Esophagus squamous epithelium (tissue), 4 donors: ENCODE data around the gene MAMDC2.

Source experiments
- POLR2A ChIP-seq, 4 donors: fragments of 450-650 bp; IDR thresholded peaks; one replicate each; pipeline ENCODE4 v1.6.1; 2017; ENCODE audit warnings: antibody characterized with exemption in 4 of 4, mild to moderate bottlenecking in 4 of 4, moderate library complexity in 3 of 4
- TF ChIP-seq, protein P1 (sequence below), 6 experiments: fragments of 450-650 bp in 4 of 6; fragments of 200-600 bp in 2 of 6; sonication (generic) in 2 of 6; IDR thresholded peaks; one replicate each; pipeline ENCODE4 v1.5.1; 2016 to 2019; ENCODE audit warnings: antibody characterized with exemption in 6 of 6, mild to moderate bottlenecking in 4 of 6, moderate library complexity in 4 of 6

DNA sequence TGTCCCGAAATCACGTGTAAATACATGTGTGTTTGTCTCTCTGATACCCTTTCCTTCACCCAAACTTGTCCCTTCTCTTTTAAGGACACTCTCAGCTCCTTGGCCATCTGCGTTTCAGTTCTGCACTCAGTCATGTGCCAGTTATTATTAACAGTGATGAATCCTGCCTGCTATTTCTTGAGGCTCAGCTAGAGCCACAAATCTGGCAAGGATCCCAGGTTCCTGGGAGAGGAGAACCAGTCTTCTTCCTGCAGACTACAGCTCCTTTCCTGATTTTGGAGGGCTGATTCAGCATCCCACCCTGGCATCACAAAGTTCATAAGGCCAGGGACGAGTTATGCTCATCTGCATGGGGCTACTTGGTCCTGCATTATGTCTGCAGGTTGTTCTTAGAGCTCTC, 5.6 kb downstream of the MAMDC2 start:
- TF ChIP-seq, protein P1, sequence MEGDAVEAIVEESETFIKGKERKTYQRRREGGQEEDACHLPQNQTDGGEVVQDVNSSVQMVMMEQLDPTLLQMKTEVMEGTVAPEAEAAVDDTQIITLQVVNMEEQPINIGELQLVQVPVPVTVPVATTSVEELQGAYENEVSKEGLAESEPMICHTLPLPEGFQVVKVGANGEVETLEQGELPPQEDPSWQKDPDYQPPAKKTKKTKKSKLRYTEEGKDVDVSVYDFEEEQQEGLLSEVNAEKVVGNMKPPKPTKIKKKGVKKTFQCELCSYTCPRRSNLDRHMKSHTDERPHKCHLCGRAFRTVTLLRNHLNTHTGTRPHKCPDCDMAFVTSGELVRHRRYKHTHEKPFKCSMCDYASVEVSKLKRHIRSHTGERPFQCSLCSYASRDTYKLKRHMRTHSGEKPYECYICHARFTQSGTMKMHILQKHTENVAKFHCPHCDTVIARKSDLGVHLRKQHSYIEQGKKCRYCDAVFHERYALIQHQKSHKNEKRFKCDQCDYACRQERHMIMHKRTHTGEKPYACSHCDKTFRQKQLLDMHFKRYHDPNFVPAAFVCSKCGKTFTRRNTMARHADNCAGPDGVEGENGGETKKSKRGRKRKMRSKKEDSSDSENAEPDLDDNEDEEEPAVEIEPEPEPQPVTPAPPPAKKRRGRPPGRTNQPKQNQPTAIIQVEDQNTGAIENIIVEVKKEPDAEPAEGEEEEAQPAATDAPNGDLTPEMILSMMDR (IDR thresholded peaks at IDR 0.05): no peak
- TF ChIP-seq POLR2A (IDR thresholded peaks at IDR 0.05): no peak
